ENCODE results near the gene EPN2.

GRCh38 chr17:19331134-19331533 lies 94.0 kb downstream of the EPN2 start:
- TF ChIP-seq CTCF (IDR thresholded peaks at IDR 0.05 in 4 of 5, conservative IDR thresholded peaks at IDR 0.05 in 1 of 5), result no peak
- no peak for TF ChIP-seq POLR2A (IDR thresholded peaks at IDR 0.05)
